ENCODE data around the gene LGALS7B. TPM values are rescaled to one million over a fixed set of nuclear protein-coding genes. Genes with fewer than 3 reads are reported as not detected.

LGALS7B gene
- polyA plus RNA-seq, 1 of the 3 experiments (the other 2 are of a cell fraction), result not detected

GRCh38 chr19:38740932-38741331 lies 48.1 kb upstream of the LGALS7B start (continued):
- no peak for TF ChIP-seq TEAD4 (IDR thresholded peaks at IDR 0.05; ENCODE audit: borderline replicate concordance, insufficient read depth)
- TF ChIP-seq TAF1 (IDR thresholded peaks at IDR 0.05; ENCODE audit: borderline replicate concordance, low read depth, low read length), result no peak
- no peak for TF ChIP-seq POLR2AphosphoS5 (IDR thresholded peaks at IDR 0.05; ENCODE audit: low read depth, low read length)
- TF ChIP-seq GABPA (IDR thresholded peaks at IDR 0.05; ENCODE audit: low read depth), result no peak
- no peak for TF ChIP-seq MEF2A (IDR thresholded peaks at IDR 0.05; ENCODE audit: borderline replicate concordance, low read depth)
- no peak for TF ChIP-seq CTCF (IDR thresholded peaks at IDR 0.05)
- TF ChIP-seq FOXM1 (IDR thresholded peaks at IDR 0.05; ENCODE audit: low read depth), result no peak

- Histone ChIP-seq H3K79me2 (ENCODE audit: insufficient read depth) (no peaks in the 10 kb centered on the region), H3K27ac (ENCODE audit: low read depth in 2 of 2, low read length in 1 of 2) (no peak overlapping the region), H3K9ac (no peak overlapping the region), H3K27me3 (ENCODE audit: insufficient read depth) (no peaks in the 10 kb centered on the region), H3K4me1 (ENCODE audit: control insufficient read depth in 1 of 2, insufficient read depth in 2 of 2, low read depth in 1 of 2, low read length in 1 of 2) (peaks cover 0 to under 1% of the 10 kb centered on the region in 2 experiments; a peak in 1 of 4 replicates), H3K36me3 (replicated peaks in 1 of 2; ENCODE audit: control insufficient read depth in 1 of 2, insufficient read depth in 2 of 2, low read length in 1 of 2) (no peaks in the 10 kb centered on the region), H3F3A (replicated peaks; ENCODE audit: insufficient read depth) (no peaks in the 10 kb centered on the region), H3K4me2 (no peak overlapping the region), H3K4me3 (ENCODE audit: low read depth in 2 of 2, low read length in 1 of 2) (no peak overlapping the region), H2AFZ (ENCODE audit: low read depth) (no peak overlapping the region), H4K20me1 (ENCODE audit: insufficient read depth) (no peaks in the 10 kb centered on the region), H3K9me3 (no peaks in the 10 kb centered on the region), H3K9me2 (no peaks in the 10 kb centered on the region)
- peak; percentile 11 for DNase-seq
- ChIA-PET POLR2A (no interaction called here), CTCF (interaction anchor here (0.7 to 1.2 kb wide), 2 partner anchors 9 to 105 kb away, joined by 3 read pairs; no protein-coding TSS in a partner anchor)
- 92% methylated on average over 15 of the region's 15 CpGs for WGBS (ENCODE audit: low lambda C conversion rate)
- TF ChIP-seq TAF1 (IDR thresholded peaks at IDR 0.05; ENCODE audit: borderline replicate concordance, low read depth, low read length) (no peak), NFIC (IDR thresholded peaks at IDR 0.05; ENCODE audit: borderline replicate concordance) (no peak)
These were observed 47.3 kb upstream of the LGALS7B start for GRCh38 chr19:38741670-38742069.

- Histone ChIP-seq H2AFZ (ENCODE audit: low read depth) (no peak overlapping the region), H3F3A (replicated peaks; ENCODE audit: insufficient read depth) (no peaks in the 10 kb centered on the region), H3K27ac (ENCODE audit: low read depth in 2 of 2, low read length in 1 of 2) (no peak overlapping the region), H3K79me2 (ENCODE audit: insufficient read depth) (no peaks in the 10 kb centered on the region), H3K27me3 (ENCODE audit: insufficient read depth) (no peaks in the 10 kb centered on the region), H3K4me1 (ENCODE audit: control insufficient read depth in 1 of 2, insufficient read depth in 2 of 2, low read depth in 1 of 2, low read length in 1 of 2) (no peaks in the 10 kb centered on the region), H3K36me3 (replicated peaks in 1 of 2; ENCODE audit: control insufficient read depth in 1 of 2, insufficient read depth in 2 of 2, low read length in 1 of 2) (no peaks in the 10 kb centered on the region), H3K4me2 (no peak overlapping the region), H3K4me3 (ENCODE audit: low read depth in 2 of 2, low read length in 1 of 2) (no peak overlapping the region), H3K9me3 (no peaks in the 10 kb centered on the region), H3K9ac (no peak overlapping the region), H4K20me1 (ENCODE audit: insufficient read depth) (no peaks in the 10 kb centered on the region), H3K9me2 (no peaks in the 10 kb centered on the region)
- DNase-seq, result no peak
- ChIA-PET CTCF (interaction anchor here (0.7 to 1.2 kb wide), 2 partner anchors 9 to 106 kb away, joined by 3 read pairs; no protein-coding TSS in a partner anchor), POLR2A (no interaction called here)
- WGBS (ENCODE audit: low lambda C conversion rate), result 93% methylated on average over 8 of the region's 9 CpGs
- no peak for TF ChIP-seq PBX3 (IDR thresholded peaks at IDR 0.05)
- no peak for TF ChIP-seq CTCF (IDR thresholded peaks at IDR 0.05)
- no peak for TF ChIP-seq TEAD4 (IDR thresholded peaks at IDR 0.05; ENCODE audit: borderline replicate concordance, insufficient read depth)
- TF ChIP-seq RXRA (IDR thresholded peaks at IDR 0.05; ENCODE audit: borderline replicate concordance, low read depth), result no peak
- TF ChIP-seq ZBTB33 (IDR thresholded peaks at IDR 0.05; ENCODE audit: borderline replicate concordance, low read depth), result no peak
- no peak for TF ChIP-seq USF2 (IDR thresholded peaks at IDR 0.05; ENCODE audit: borderline replicate concordance, low read depth, low read length)
- no peak for TF ChIP-seq TCF12 (IDR thresholded peaks at IDR 0.05)
- no peak for TF ChIP-seq RAD21 (IDR thresholded peaks at IDR 0.05; ENCODE audit: low read length)
- no peak for TF ChIP-seq RCOR1 (IDR thresholded peaks at IDR 0.05; ENCODE audit: low read length)
- no peak for TF ChIP-seq MAX (IDR thresholded peaks at IDR 0.05; ENCODE audit: low read depth)
- no peak for TF ChIP-seq GABPA (IDR thresholded peaks at IDR 0.05; ENCODE audit: low read depth)
- TF ChIP-seq YY1 (IDR thresholded peaks at IDR 0.05; ENCODE audit: low read depth), result no peak
These were observed 46.7 kb upstream of the LGALS7B start for GRCh38 chr19:38742296-38742695.

All from SK-N-SH (cell line).